ENCODE measurements around the gene HOXA11. TPM values are rescaled to one million over a fixed set of nuclear protein-coding genes. Genes with fewer than 3 reads are reported as not detected.

HOXA11 gene
- total RNA-seq, 6 experiments from 2014 or later = 33.1 to 42.1 (median 39.1) TPM

- peaks cover 31% of the 10 kb centered on the region for H3K36me3 Mint-ChIP-seq (ENCODE audit: low read depth)
Measured at GRCh38 chr7:27159266-27160144, 25.5 kb downstream of the HOXA11 start.

DNA sequence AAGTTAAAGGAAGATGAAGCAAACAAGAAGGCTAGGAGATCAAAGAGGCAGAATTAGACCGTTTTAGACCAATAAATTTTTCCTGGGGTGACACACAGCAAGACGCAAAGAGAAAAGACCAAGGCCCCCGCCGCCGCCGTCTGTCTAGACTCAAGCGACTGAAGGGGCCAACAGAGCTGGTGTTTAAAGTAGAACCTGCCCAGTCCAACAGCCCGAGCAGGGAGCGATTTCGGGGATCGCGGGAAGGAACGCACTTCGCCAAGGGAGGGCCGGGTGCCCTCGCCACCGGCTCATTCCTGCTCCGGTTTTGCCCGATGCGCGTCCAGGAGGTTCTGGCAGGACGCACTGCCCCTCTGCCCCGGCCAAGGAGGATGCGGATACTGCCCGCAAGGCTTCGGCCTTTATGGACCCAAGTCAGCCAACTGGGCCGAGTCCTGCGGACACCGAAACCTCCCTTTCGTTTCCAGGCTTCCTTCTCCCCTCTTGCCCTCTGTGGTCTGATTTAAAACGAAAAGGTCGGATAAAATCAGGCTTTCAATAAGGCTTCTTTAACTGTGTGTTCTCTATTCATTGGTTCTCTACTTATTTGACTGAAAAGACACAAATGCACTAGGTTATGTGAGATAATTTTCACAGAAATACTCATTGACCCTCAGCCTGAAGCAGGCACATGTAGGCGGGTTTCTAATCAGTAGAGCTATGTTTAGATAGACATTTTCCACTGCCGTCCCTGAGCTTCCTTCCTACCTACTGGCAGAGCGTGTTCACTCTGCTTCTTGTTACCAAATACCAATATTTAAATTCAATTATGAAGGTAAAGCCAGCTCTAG is 26.4 kb downstream of the HOXA11 start:
- Mint-ChIP-seq H3K9me3 (no peaks in the 10 kb centered on the region), H3K4me1 (ENCODE audit: low read depth) (peaks cover 22% of the 10 kb centered on the region), H3K27me3 (ENCODE audit: insufficient read depth) (peaks cover 13% of the 10 kb centered on the region), H3K4me3 (no peak overlapping the region), H3K27ac (no peak overlapping the region), H3K36me3 (ENCODE audit: low read depth) (peaks cover 23% of the 10 kb centered on the region)
- no peak for DNase-seq
- TF ChIP-seq, protein P1, sequence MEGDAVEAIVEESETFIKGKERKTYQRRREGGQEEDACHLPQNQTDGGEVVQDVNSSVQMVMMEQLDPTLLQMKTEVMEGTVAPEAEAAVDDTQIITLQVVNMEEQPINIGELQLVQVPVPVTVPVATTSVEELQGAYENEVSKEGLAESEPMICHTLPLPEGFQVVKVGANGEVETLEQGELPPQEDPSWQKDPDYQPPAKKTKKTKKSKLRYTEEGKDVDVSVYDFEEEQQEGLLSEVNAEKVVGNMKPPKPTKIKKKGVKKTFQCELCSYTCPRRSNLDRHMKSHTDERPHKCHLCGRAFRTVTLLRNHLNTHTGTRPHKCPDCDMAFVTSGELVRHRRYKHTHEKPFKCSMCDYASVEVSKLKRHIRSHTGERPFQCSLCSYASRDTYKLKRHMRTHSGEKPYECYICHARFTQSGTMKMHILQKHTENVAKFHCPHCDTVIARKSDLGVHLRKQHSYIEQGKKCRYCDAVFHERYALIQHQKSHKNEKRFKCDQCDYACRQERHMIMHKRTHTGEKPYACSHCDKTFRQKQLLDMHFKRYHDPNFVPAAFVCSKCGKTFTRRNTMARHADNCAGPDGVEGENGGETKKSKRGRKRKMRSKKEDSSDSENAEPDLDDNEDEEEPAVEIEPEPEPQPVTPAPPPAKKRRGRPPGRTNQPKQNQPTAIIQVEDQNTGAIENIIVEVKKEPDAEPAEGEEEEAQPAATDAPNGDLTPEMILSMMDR (IDR thresholded peaks at IDR 0.05) = no peak

More at GRCh38 chr7:27159266-27160144, 25.5 kb downstream of the HOXA11 start:
- TF ChIP-seq, protein P1 (IDR thresholded peaks at IDR 0.05) = no peak
- peaks cover 13% of the 10 kb centered on the region for H3K27me3 Mint-ChIP-seq (ENCODE audit: insufficient read depth)
- no peak for DNase-seq
- H3K4me1 Mint-ChIP-seq (ENCODE audit: low read depth) = peaks cover 13% of the 10 kb centered on the region
- H3K4me3 Mint-ChIP-seq = no peak overlapping the region; the same call in 1 of the 2 replicates
- no peak overlapping the region for H3K27ac Mint-ChIP-seq
- H3K9me3 Mint-ChIP-seq = no peaks in the 10 kb centered on the region

DNA sequence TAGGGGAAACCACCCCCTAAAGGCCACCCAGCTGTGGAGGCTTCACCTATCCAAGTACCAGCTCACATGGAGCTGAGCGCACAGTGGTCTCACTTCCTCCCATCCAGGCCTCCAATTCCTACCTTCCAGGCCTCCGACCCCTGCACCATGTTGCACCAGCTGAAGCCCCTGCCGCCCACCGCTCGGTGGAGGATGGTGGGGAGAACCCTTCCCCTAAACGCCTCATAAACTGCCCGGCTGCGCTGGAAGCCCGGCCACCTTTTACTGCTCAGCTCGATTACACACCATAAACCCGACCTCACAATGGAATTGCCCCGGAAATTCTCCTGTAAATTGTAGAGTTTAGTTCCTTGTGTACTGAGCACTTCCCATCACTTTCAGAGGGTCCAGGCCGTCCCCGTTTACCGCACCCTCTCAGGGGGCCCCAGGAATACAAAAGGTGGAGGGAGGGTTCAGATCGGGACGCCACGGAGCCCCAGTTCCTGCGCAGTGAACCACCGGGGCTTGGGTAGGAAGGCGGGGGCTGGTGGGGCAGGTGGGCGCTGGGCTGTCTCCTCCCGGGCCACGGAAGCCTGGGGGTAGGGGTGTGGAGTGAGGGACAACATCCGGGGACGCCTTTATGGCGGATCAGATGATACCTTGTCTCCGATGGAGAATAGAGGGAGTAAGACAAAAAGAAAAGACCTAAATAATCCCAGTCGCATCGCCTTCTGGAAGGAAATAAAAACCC is 27.2 kb downstream of the HOXA11 start:
- Mint-ChIP-seq H3K4me3 (no peak overlapping the region), H3K27me3 (ENCODE audit: insufficient read depth) (peaks cover 11% of the 10 kb centered on the region), H3K4me1 (ENCODE audit: low read depth) (peaks cover 30% of the 10 kb centered on the region), H3K9me3 (no peaks in the 10 kb centered on the region), H3K36me3 (ENCODE audit: low read depth) (peaks cover 15% of the 10 kb centered on the region), H3K27ac (no peak overlapping the region)
- TF ChIP-seq, protein P1 (IDR thresholded peaks at IDR 0.05) = no peak
- no peak for DNase-seq

- peaks cover 11% of the 10 kb centered on the region for H3K27me3 Mint-ChIP-seq (ENCODE audit: insufficient read depth)
- H3K36me3 Mint-ChIP-seq (ENCODE audit: low read depth) = peaks cover 7% of the 10 kb centered on the region
- H3K4me3 Mint-ChIP-seq = peak overlapping the region; percentile 91
- H3K27ac Mint-ChIP-seq = no peak overlapping the region
- no peaks in the 10 kb centered on the region for H3K9me3 Mint-ChIP-seq
- peaks cover 30% of the 10 kb centered on the region for H3K4me1 Mint-ChIP-seq (ENCODE audit: low read depth)
- TF ChIP-seq, protein P1 (IDR thresholded peaks at IDR 0.05) = no peak
- no peak for DNase-seq
Measured at GRCh38 chr7:27156916-27157701, 27.9 kb downstream of the HOXA11 start.

All from HFFc6 (cell line).